HepG2 (cell line): Measurements from ENCODE around the gene KCNIP3. TPM values are rescaled to one million over a fixed set of nuclear protein-coding genes. Genes with fewer than 3 reads are reported as not detected.

Source experiments
- NR2C2 ChIP-seq: sonication (generic); formaldehyde crosslinking; IDR thresholded peaks from 2 replicates; pipeline ENCODE4 v1.4.0; 2020; ENCODE audit warnings: missing genetic modification reagents, mild to moderate bottlenecking, moderate library complexity, borderline replicate concordance
- PHF21A ChIP-seq: sonication (generic); formaldehyde crosslinking; IDR thresholded peaks from 2 replicates; pipeline ENCODE4 v1.5.0; 2020; ENCODE audit warnings: mild to moderate bottlenecking, missing genetic modification reagents
- RFX5 ChIP-seq: IDR thresholded peaks from 2 replicates; pipeline ENCODE4 v1.6.1; 2011; ENCODE audit warnings: low read depth, low read length, improper control_type of control experiment
- SP1 ChIP-seq, 2 experiments: fragments of 450-650 bp in 1 of 2; sonication (generic) in 1 of 2; formaldehyde crosslinking in 1 of 2; IDR thresholded peaks; 2 replicates each; pipeline versions ENCODE4 v1.4.0 to v1.6.1; 2016 to 2020; ENCODE audit warnings: missing genetic modification reagents in 1 of 2
- SSRP1 ChIP-seq: IDR thresholded peaks from 2 replicates; pipeline ENCODE4 v1.6.1; 2016; ENCODE audit warnings: control low read depth
- TAF1 ChIP-seq: sonication (generic); formaldehyde crosslinking; IDR thresholded peaks from 2 replicates; pipeline ENCODE4 v1.4.0; 2020; ENCODE audit warnings: missing genetic modification reagents
- ZBTB3 ChIP-seq: sonication (generic); formaldehyde crosslinking; IDR thresholded peaks from 2 replicates; pipeline ENCODE4 v1.4.0; 2020; ENCODE audit warnings: low read depth, mild to moderate bottlenecking, moderate library complexity, missing genetic modification reagents, borderline replicate concordance
- ZBTB46 ChIP-seq: sonication (generic); formaldehyde crosslinking; IDR thresholded peaks from 2 replicates; pipeline ENCODE4 v1.4.0; 2020; ENCODE audit warnings: mild to moderate bottlenecking, missing genetic modification reagents, borderline replicate concordance
- ZFP1 ChIP-seq: IDR thresholded peaks from 2 replicates; pipeline ENCODE4 v1.6.1; 2016
- ZNF432 ChIP-seq: sonication (generic); formaldehyde crosslinking; IDR thresholded peaks from 2 replicates; pipeline ENCODE4 v1.5.0; 2020; ENCODE audit warnings: missing genetic modification reagents, mild to moderate bottlenecking, borderline replicate concordance
- ZNF691 ChIP-seq: sonication (generic); formaldehyde crosslinking; IDR thresholded peaks from 2 replicates; pipeline ENCODE4 v1.4.0; 2020; ENCODE audit warnings: missing genetic modification reagents, low read depth, mild to moderate bottlenecking, borderline replicate concordance
- ZNF777 ChIP-seq: sonication (generic); formaldehyde crosslinking; IDR thresholded peaks from 2 replicates; pipeline ENCODE4 v1.4.0; 2020; ENCODE audit warnings: missing genetic modification reagents
- ZSCAN31 ChIP-seq: sonication (generic); formaldehyde crosslinking; IDR thresholded peaks from 2 replicates; pipeline ENCODE4 v1.5.0; 2020; ENCODE audit warnings: low read depth, mild to moderate bottlenecking, missing genetic modification reagents
- polyA plus RNA-seq, 8 experiments: library from polyadenylated mRNA; depleted of rRNA in 3 of 8; stranded (reverse) in 7 of 8; unstranded in 1 of 8; fragments of >200 nt; fragmentation: Illumina TruSeq in 4 of 8; extraction: Trizol in 4 of 8; gene quantifications; 2 replicates each; pipeline versions ENCODE4 v1.2.1 to v1.2.3, GENCODE V29; 2011 to 2016; ENCODE audit warnings: low read depth in 4 of 8, missing spikeins in 1 of 8, mixed read lengths in 1 of 8; ENCODE audit not compliant: insufficient read depth in 1 of 8
- total RNA-seq, 5 experiments: library from RNA; depleted of rRNA; stranded (reverse); fragments of >200 nt; fragmentation: Illumina TruSeq; extraction: Trizol; gene quantifications; 2 replicates each; pipeline ENCODE4 v1.2.3, GENCODE V29; 2016; ENCODE audit warnings: low read depth in 1 of 5
- TF ChIP-seq, protein P1 (sequence below): sonication (generic); formaldehyde crosslinking; IDR thresholded peaks from 2 replicates; pipeline ENCODE4 v1.4.0; 2020; ENCODE audit warnings: missing genetic modification reagents, borderline replicate concordance
- TF ChIP-seq, protein P2 (sequence below): IDR thresholded peaks from 2 replicates; pipeline ENCODE4 v1.6.1; 2016; ENCODE audit warnings: low read depth, borderline replicate concordance
- TF ChIP-seq, protein P3 (sequence below): sonication (generic); formaldehyde crosslinking; IDR thresholded peaks from 2 replicates; pipeline ENCODE4 v1.5.1; 2020; ENCODE audit warnings: mild to moderate bottlenecking, missing genetic modification reagents, borderline replicate concordance
- TF ChIP-seq, protein P4 (sequence below): sonication (generic); formaldehyde crosslinking; IDR thresholded peaks from 2 replicates; pipeline ENCODE4 v1.4.0; 2020; ENCODE audit warnings: missing genetic modification reagents

Gene KCNIP3
- total and polyA plus RNA-seq, 2 of the 13 experiments (the other 11 are each of a cell fraction or from before 2014, with no cell fraction given): not detected

GRCh38 chr2:95402370-95403203 lies 105.4 kb downstream of the KCNIP3 start, which contains the start of gene FAHD2A (continued):
- TF ChIP-seq SSRP1 (CRISPR knock-in tag) (no peak), ZSCAN31 (CRISPR knock-in tag) (peak; percentile 91), NR2C2 (CRISPR knock-in tag) (peak; percentile 90), ZBTB3 (CRISPR knock-in tag) (peak; percentile 96), SP1 (IDR thresholded peaks at IDR 0.05) (no peak), SP1 (CRISPR knock-in tag; IDR thresholded peaks at IDR 0.05) (peak; percentile 84), TAF1 (CRISPR knock-in tag) (peak; percentile 93), ZNF777 (peak; percentile 96), ZBTB46 (CRISPR knock-in tag) (peak; percentile 68; the same call in 1 of the 2 replicates), ZFP1 (CRISPR knock-in tag) (peak; percentile 19; the same call in 1 of the 2 replicates), ZNF432 (CRISPR knock-in tag) (no peak), PHF21A (CRISPR knock-in tag) (peak; percentile 61; the same call in 1 of the 2 replicates), ZNF691 (CRISPR knock-in tag) (no peak), RFX5 (peak; percentile 85)
- TF ChIP-seq, protein P1, sequence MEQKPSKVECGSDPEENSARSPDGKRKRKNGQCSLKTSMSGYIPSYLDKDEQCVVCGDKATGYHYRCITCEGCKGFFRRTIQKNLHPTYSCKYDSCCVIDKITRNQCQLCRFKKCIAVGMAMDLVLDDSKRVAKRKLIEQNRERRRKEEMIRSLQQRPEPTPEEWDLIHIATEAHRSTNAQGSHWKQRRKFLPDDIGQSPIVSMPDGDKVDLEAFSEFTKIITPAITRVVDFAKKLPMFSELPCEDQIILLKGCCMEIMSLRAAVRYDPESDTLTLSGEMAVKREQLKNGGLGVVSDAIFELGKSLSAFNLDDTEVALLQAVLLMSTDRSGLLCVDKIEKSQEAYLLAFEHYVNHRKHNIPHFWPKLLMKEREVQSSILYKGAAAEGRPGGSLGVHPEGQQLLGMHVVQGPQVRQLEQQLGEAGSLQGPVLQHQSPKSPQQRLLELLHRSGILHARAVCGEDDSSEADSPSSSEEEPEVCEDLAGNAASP (CRISPR knock-in tag): peak; percentile 70
- TF ChIP-seq, protein P2, sequence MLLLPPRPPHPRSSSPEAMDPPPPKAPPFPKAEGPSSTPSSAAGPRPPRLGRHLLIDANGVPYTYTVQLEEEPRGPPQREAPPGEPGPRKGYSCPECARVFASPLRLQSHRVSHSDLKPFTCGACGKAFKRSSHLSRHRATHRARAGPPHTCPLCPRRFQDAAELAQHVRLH (CRISPR knock-in tag): peak; percentile 92; the same call in 1 of the 2 replicates
- TF ChIP-seq, protein P3, sequence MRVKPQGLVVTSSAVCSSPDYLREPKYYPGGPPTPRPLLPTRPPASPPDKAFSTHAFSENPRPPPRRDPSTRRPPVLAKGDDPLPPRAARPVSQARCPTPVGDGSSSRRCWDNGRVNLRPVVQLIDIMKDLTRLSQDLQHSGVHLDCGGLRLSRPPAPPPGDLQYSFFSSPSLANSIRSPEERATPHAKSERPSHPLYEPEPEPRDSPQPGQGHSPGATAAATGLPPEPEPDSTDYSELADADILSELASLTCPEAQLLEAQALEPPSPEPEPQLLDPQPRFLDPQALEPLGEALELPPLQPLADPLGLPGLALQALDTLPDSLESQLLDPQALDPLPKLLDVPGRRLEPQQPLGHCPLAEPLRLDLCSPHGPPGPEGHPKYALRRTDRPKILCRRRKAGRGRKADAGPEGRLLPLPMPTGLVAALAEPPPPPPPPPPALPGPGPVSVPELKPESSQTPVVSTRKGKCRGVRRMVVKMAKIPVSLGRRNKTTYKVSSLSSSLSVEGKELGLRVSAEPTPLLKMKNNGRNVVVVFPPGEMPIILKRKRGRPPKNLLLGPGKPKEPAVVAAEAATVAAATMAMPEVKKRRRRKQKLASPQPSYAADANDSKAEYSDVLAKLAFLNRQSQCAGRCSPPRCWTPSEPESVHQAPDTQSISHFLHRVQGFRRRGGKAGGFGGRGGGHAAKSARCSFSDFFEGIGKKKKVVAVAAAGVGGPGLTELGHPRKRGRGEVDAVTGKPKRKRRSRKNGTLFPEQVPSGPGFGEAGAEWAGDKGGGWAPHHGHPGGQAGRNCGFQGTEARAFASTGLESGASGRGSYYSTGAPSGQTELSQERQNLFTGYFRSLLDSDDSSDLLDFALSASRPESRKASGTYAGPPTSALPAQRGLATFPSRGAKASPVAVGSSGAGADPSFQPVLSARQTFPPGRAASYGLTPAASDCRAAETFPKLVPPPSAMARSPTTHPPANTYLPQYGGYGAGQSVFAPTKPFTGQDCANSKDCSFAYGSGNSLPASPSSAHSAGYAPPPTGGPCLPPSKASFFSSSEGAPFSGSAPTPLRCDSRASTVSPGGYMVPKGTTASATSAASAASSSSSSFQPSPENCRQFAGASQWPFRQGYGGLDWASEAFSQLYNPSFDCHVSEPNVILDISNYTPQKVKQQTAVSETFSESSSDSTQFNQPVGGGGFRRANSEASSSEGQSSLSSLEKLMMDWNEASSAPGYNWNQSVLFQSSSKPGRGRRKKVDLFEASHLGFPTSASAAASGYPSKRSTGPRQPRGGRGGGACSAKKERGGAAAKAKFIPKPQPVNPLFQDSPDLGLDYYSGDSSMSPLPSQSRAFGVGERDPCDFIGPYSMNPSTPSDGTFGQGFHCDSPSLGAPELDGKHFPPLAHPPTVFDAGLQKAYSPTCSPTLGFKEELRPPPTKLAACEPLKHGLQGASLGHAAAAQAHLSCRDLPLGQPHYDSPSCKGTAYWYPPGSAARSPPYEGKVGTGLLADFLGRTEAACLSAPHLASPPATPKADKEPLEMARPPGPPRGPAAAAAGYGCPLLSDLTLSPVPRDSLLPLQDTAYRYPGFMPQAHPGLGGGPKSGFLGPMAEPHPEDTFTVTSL (CRISPR knock-in tag): peak; percentile 70; the same call in 1 of the 2 replicates
- TF ChIP-seq, protein P4, sequence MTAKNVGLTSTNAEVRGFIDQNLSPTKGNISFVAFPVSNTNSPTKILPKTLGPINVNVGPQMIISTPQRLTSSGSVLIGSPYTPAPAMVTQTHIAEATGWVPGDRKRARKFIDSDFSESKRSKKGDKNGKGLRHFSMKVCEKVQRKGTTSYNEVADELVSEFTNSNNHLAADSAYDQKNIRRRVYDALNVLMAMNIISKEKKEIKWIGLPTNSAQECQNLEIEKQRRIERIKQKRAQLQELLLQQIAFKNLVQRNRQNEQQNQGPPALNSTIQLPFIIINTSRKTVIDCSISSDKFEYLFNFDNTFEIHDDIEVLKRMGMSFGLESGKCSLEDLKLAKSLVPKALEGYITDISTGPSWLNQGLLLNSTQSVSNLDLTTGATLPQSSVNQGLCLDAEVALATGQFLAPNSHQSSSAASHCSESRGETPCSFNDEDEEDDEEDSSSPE (CRISPR knock-in tag): peak; percentile 85
